Measurements from ENCODE around the gene RAB21. TPM values are rescaled to one million over a fixed set of nuclear protein-coding genes. Genes with fewer than 3 reads are reported as not detected.
A peak's percentile ranks its signal among the peaks of the same experiment; 100 is the strongest.

The RAB21 gene
- total RNA-seq, 4 donors from 2014 or later: 16.0 to 42.6 (median 30.8) TPM

- no peak for DNase-seq
Observed at GRCh38 chr12:71748081-71748850, 6.4 kb upstream of the RAB21 start.

GRCh38 chr12:71749666-71750065 lies 5.0 kb upstream of the RAB21 start:
- no peak for TF ChIP-seq CTCF (IDR thresholded peaks at IDR 0.05)
- no peak for TF ChIP-seq POLR2A (IDR thresholded peaks at IDR 0.05)

More at GRCh38 chr12:71748081-71748850, 6.4 kb upstream of the RAB21 start:
- no peak overlapping the region for H3K4me3 ChIP-seq
- H3K27ac ChIP-seq: no peak overlapping the region
- WGBS, 2 donors: 43 to 45% methylated on average over 5 of the region's 5 CpGs
- no peaks in the 10 kb centered on the region for H3K27me3 ChIP-seq
- no peaks in the 10 kb centered on the region for H3K9me3 ChIP-seq
- H3K36me3 ChIP-seq: no peaks in the 10 kb centered on the region
- TF ChIP-seq CTCF (IDR thresholded peaks at IDR 0.05) (no peak), POLR2A (IDR thresholded peaks at IDR 0.05) (no peak)
- intact Hi-C loops (cut with DNase I): loop anchor here (10.0 kb wide), 1 partner anchor 333 kb away; no protein-coding TSS in a partner anchor
- H3K4me1 ChIP-seq: peaks cover 0 to 7% (median 0%) of the 10 kb centered on the region in 3 donors

GRCh38 chr12:71752891-71753290 lies 1.8 kb upstream of the RAB21 start:
- no peak overlapping the region for H3K4me3 ChIP-seq
- H3K36me3 ChIP-seq: peaks cover 0 to 9% (median 0%) of the 10 kb centered on the region in 3 donors
- intact Hi-C loops (cut with DNase I): loop anchor here (5.0 to 10.0 kb wide), 2 partner anchors 66 to 88 kb away; partner anchors contain the start of genes THAP2, TMEM19 and ZFC3H1
- H3K9me3 ChIP-seq: no peaks in the 10 kb centered on the region
- no peak for DNase-seq
- no peak overlapping the region for H3K27ac ChIP-seq
- peaks cover 0 to 30% (median 9%) of the 10 kb centered on the region in 3 donors for H3K4me1 ChIP-seq
- H3K27me3 ChIP-seq: no peaks in the 10 kb centered on the region
- TF ChIP-seq CTCF (IDR thresholded peaks at IDR 0.05) (no peak), POLR2A (IDR thresholded peaks at IDR 0.05) (no peak)
- WGBS, 2 donors: 80 to 94% methylated on average over 1 of the region's 1 CpG

More at GRCh38 chr12:71749666-71750065, 5.0 kb upstream of the RAB21 start:
- WGBS, 2 donors: 83 to 100% methylated on average over 1 of the region's 1 CpG
- H3K4me3 ChIP-seq: no peak overlapping the region
- H3K9me3 ChIP-seq: no peaks in the 10 kb centered on the region
- no peaks in the 10 kb centered on the region for H3K36me3 ChIP-seq
- no peaks in the 10 kb centered on the region for H3K27me3 ChIP-seq
- DNase-seq: no peak
- no peak overlapping the region for H3K27ac ChIP-seq
- H3K4me1 ChIP-seq: peaks cover 0 to 14% (median 0%) of the 10 kb centered on the region in 3 donors
- intact Hi-C loops (cut with DNase I): loop anchor here (5.0 to 10.0 kb wide), 3 partner anchors 62 to 335 kb away; partner anchors contain the start of genes THAP2, TMEM19 and ZFC3H1

GRCh38 chr12:71755146-71755892 lies 656 bp downstream of the RAB21 start:
- peak overlapping the region; percentile 93 to 100 (median 99) for H3K27ac ChIP-seq
- intact Hi-C loops (cut with DNase I): loop anchor here (10.0 kb wide), 1 partner anchor 91 kb away; the partner anchor contains the start of genes THAP2 and ZFC3H1
- peaks cover 0 to 33% (median 4%) of the 10 kb centered on the region in 3 donors for H3K36me3 ChIP-seq
- peaks cover 0 to 46% (median 13%) of the 10 kb centered on the region in 3 donors for H3K4me1 ChIP-seq
- H3K9me3 ChIP-seq: peaks cover 0 to 9% (median 7%) of the 10 kb centered on the region in 3 donors
- DNase-seq: no peak
- H3K4me3 ChIP-seq: peak overlapping the region; percentile 73 to 92 (median 84)
- 0 to 2% methylated on average over 18 to 20 of the region's 45 CpGs for WGBS, 2 donors
- H3K27me3 ChIP-seq: no peaks in the 10 kb centered on the region
- peak in 1 of 4 donors; percentile 19 for TF ChIP-seq POLR2A (IDR thresholded peaks at IDR 0.05)
- TF ChIP-seq CTCF (IDR thresholded peaks at IDR 0.05): no peak

All from esophagus squamous epithelium (tissue), 5 donors.